Measurements from ENCODE around the gene ARHGAP24. TPM values are rescaled to one million over a fixed set of nuclear protein-coding genes. Genes with fewer than 3 reads are reported as not detected.
A peak's percentile ranks its signal among the peaks of the same experiment; 100 is the strongest.

The ARHGAP24 gene
- total RNA-seq, 4 donors from 2014 or later = 41.6 to 71.2 (median 62.0) TPM

- TF ChIP-seq EP300 (IDR thresholded peaks at IDR 0.05) (no peak), CTCF (IDR thresholded peaks at IDR 0.05) (no peak), POLR2A (IDR thresholded peaks at IDR 0.05) (no peak)
- no peaks in the 10 kb centered on the region for H3K9me3 ChIP-seq
- DNase-seq (ENCODE audit: low spot score in 2 of 2) = no peak
- H3K27ac ChIP-seq = peak overlapping the region in 1 of 4 donors; percentile 37
- H3K4me1 ChIP-seq = peaks cover 0 to 39% (median 7%) of the 10 kb centered on the region in 4 donors
- H3K36me3 ChIP-seq = no peaks in the 10 kb centered on the region
- WGBS, 2 donors = 42 to 52% methylated on average over 2 of the region's 2 CpGs
- H3K4me3 ChIP-seq = no peak overlapping the region
- no peaks in the 10 kb centered on the region for H3K27me3 ChIP-seq
Measured at GRCh38 chr4:85763202-85763601, 288.3 kb downstream of the ARHGAP24 start.

- TF ChIP-seq EP300 (IDR thresholded peaks at IDR 0.05) (no peak), POLR2A (IDR thresholded peaks at IDR 0.05) (no peak), CTCF (IDR thresholded peaks at IDR 0.05) (no peak)
- DNase-seq (ENCODE audit: low spot score in 2 of 2) = no peak
- no peaks in the 10 kb centered on the region for H3K9me3 ChIP-seq
- no peaks in the 10 kb centered on the region for H3K36me3 ChIP-seq
- no peaks in the 10 kb centered on the region for H3K27me3 ChIP-seq
- 75 to 83% methylated on average over 1 of the region's 1 CpG for WGBS, 2 donors
- H3K27ac ChIP-seq = no peak overlapping the region
- H3K4me1 ChIP-seq = peaks cover 0 to 11% (median 0%) of the 10 kb centered on the region in 4 donors
- no peak overlapping the region for H3K4me3 ChIP-seq
Measured at GRCh38 chr4:85767649-85768048, 292.7 kb downstream of the ARHGAP24 start.

- no peaks in the 10 kb centered on the region for H3K4me1 ChIP-seq
- 86 to 90% methylated on average over 2 of the region's 2 CpGs for WGBS, 2 donors
- no peak for TF ChIP-seq CTCF (IDR thresholded peaks at IDR 0.05)
- no peak for TF ChIP-seq POLR2A (IDR thresholded peaks at IDR 0.05)
- no peak for TF ChIP-seq EP300 (IDR thresholded peaks at IDR 0.05)
- H3K27ac ChIP-seq = no peak overlapping the region
- H3K4me3 ChIP-seq = no peak overlapping the region
- no peak for DNase-seq (ENCODE audit: low spot score in 2 of 2)
- no peaks in the 10 kb centered on the region for H3K36me3 ChIP-seq
- no peaks in the 10 kb centered on the region for H3K27me3 ChIP-seq
- H3K9me3 ChIP-seq = no peaks in the 10 kb centered on the region
Measured at GRCh38 chr4:85769009-85769408, 294.1 kb downstream of the ARHGAP24 start.

- DNase-seq (ENCODE audit: low spot score in 2 of 2) = no peak
- TF ChIP-seq CTCF (IDR thresholded peaks at IDR 0.05) = no peak
- no peak for TF ChIP-seq EP300 (IDR thresholded peaks at IDR 0.05)
- no peak for TF ChIP-seq POLR2A (IDR thresholded peaks at IDR 0.05)
- Histone ChIP-seq H3K36me3 (no peaks in the 10 kb centered on the region), H3K9me3 (no peaks in the 10 kb centered on the region), H3K27ac (no peak overlapping the region), H3K27me3 (no peaks in the 10 kb centered on the region), H3K4me3 (no peak overlapping the region), H3K4me1 (peaks cover 0 to 17% (median 4%) of the 10 kb centered on the region in 4 donors)
- WGBS, 2 donors = 53 to 68% methylated on average over 1 of the region's 1 CpG
Measured at GRCh38 chr4:85772470-85772869, 297.5 kb downstream of the ARHGAP24 start.

- Histone ChIP-seq H3K36me3 (no peaks in the 10 kb centered on the region), H3K27ac (no peak overlapping the region), H3K27me3 (no peaks in the 10 kb centered on the region), H3K4me3 (no peak overlapping the region), H3K9me3 (no peaks in the 10 kb centered on the region), H3K4me1 (peaks cover 0 to 23% (median 5%) of the 10 kb centered on the region in 4 donors)
- TF ChIP-seq CTCF (IDR thresholded peaks at IDR 0.05) (no peak), POLR2A (IDR thresholded peaks at IDR 0.05) (no peak), EP300 (IDR thresholded peaks at IDR 0.05) (no peak)
- no peak for DNase-seq (ENCODE audit: low spot score in 2 of 2)
- 84 to 91% methylated on average over 1 of the region's 1 CpG for WGBS, 2 donors
Measured at GRCh38 chr4:85773372-85773771, 298.4 kb downstream of the ARHGAP24 start.
